Measurements from ENCODE around the gene RELN. TPM values are rescaled to one million over a fixed set of nuclear protein-coding genes. Genes with fewer than 3 reads are reported as not detected.

Gene RELN
- total RNA-seq, 1 experiment from 2014 or later: 0.48 TPM

GRCh38 chr7:103894656-103895596 is 94.5 kb downstream of the RELN start:
- no peak overlapping the region for H3K4me2 ChIP-seq
- no peaks in the 10 kb centered on the region for H3F3A ChIP-seq (ENCODE audit: insufficient read depth, low read depth)
- no peaks in the 10 kb centered on the region for H3K9me2 ChIP-seq (ENCODE audit: insufficient read depth)
- CTCF ChIA-PET: no interaction called here
- no peaks in the 10 kb centered on the region for H3K27me3 ChIP-seq (ENCODE audit: insufficient read depth, low read depth)
- POLR2A ChIA-PET (ENCODE audit: unreplicated experiment): no interaction called here
- no peak overlapping the region for H3K4me3 ChIP-seq
- DNase-seq: no peak
- no TSS peak for BruUV-seq (replicated peaks)
- no peaks in the 10 kb centered on the region for H3K79me2 ChIP-seq (ENCODE audit: low read depth)
- H3K4me1 ChIP-seq (replicated peaks; ENCODE audit: insufficient read depth): no peaks in the 10 kb centered on the region
- no peak overlapping the region for H3K27ac ChIP-seq
- no peak overlapping the region for H2AFZ ChIP-seq
- intact Hi-C loops (cut with micrococcal nuclease; ENCODE audit: unreplicated experiment): no loop called here
- H3K9me3 ChIP-seq (ENCODE audit: insufficient read depth, low read depth): no peaks in the 10 kb centered on the region
- H4K20me1 ChIP-seq (ENCODE audit: insufficient read depth): no peaks in the 10 kb centered on the region
- no peaks in the 10 kb centered on the region for H3K36me3 ChIP-seq (ENCODE audit: low read depth)
- TF ChIP-seq CTCF (conservative IDR thresholded peaks at IDR 0.05) (no peak), EZH2 (IDR thresholded peaks at IDR 0.05; ENCODE audit: low read depth) (no peak)

- H3K36me3 ChIP-seq (ENCODE audit: low read depth): no peaks in the 10 kb centered on the region
- H3F3A ChIP-seq (ENCODE audit: insufficient read depth, low read depth): no peaks in the 10 kb centered on the region
- TF ChIP-seq EZH2 (IDR thresholded peaks at IDR 0.05; ENCODE audit: low read depth) (no peak), CTCF (conservative IDR thresholded peaks at IDR 0.05) (no peak)
- H3K4me3 ChIP-seq: no peak overlapping the region
- H3K4me2 ChIP-seq: no peak overlapping the region
- no peaks in the 10 kb centered on the region for H3K9me3 ChIP-seq (ENCODE audit: insufficient read depth, low read depth)
- H4K20me1 ChIP-seq (ENCODE audit: insufficient read depth): no peaks in the 10 kb centered on the region
- H3K27ac ChIP-seq: no peak overlapping the region
- no peaks in the 10 kb centered on the region for H3K9me2 ChIP-seq (ENCODE audit: insufficient read depth)
- no peaks in the 10 kb centered on the region for H3K27me3 ChIP-seq (ENCODE audit: insufficient read depth, low read depth)
- BruUV-seq (replicated peaks): no TSS peak
- no peaks in the 10 kb centered on the region for H3K4me1 ChIP-seq (replicated peaks; ENCODE audit: insufficient read depth)
- ChIA-PET CTCF (no interaction called here), POLR2A (ENCODE audit: unreplicated experiment) (no interaction called here)
- H3K79me2 ChIP-seq (ENCODE audit: low read depth): no peaks in the 10 kb centered on the region
- no peak for DNase-seq
- intact Hi-C loops (cut with micrococcal nuclease; ENCODE audit: unreplicated experiment): no loop called here
- no peak overlapping the region for H2AFZ ChIP-seq
These were observed 96.1 kb downstream of the RELN start for GRCh38 chr7:103893350-103893749.

- no TSS peak for BruUV-seq (replicated peaks)
- CTCF ChIA-PET: no interaction called here
These were observed 100.0 kb downstream of the RELN start for GRCh38 chr7:103889451-103889850.

More at GRCh38 chr7:103889451-103889850, 100.0 kb downstream of the RELN start:
- Histone ChIP-seq H3K27me3 (ENCODE audit: insufficient read depth, low read depth) (no peaks in the 10 kb centered on the region), H3K4me1 (replicated peaks; ENCODE audit: insufficient read depth) (no peaks in the 10 kb centered on the region), H3K27ac (no peak overlapping the region), H2AFZ (no peak overlapping the region), H3F3A (ENCODE audit: insufficient read depth, low read depth) (no peaks in the 10 kb centered on the region), H3K4me3 (no peak overlapping the region), H3K4me2 (no peak overlapping the region), H3K79me2 (ENCODE audit: low read depth) (no peaks in the 10 kb centered on the region), H3K36me3 (ENCODE audit: low read depth) (no peaks in the 10 kb centered on the region), H3K9me3 (ENCODE audit: insufficient read depth, low read depth) (no peaks in the 10 kb centered on the region), H4K20me1 (ENCODE audit: insufficient read depth) (no peaks in the 10 kb centered on the region), H3K9me2 (ENCODE audit: insufficient read depth) (no peaks in the 10 kb centered on the region)
- DNase-seq: no peak
- no peak for TF ChIP-seq EZH2 (IDR thresholded peaks at IDR 0.05; ENCODE audit: low read depth)
- TF ChIP-seq CTCF (conservative IDR thresholded peaks at IDR 0.05): no peak
- POLR2A ChIA-PET (ENCODE audit: unreplicated experiment): no interaction called here
- intact Hi-C loops (cut with micrococcal nuclease; ENCODE audit: unreplicated experiment): no loop called here
